ENCODE measurements around the gene HPCAL1. TPM values are rescaled to one million over a fixed set of nuclear protein-coding genes. Genes with fewer than 3 reads are reported as not detected.

The HPCAL1 gene
- total and polyA plus RNA-seq, 3 donors from 2014 or later: 99.5 to 263 (median 215) TPM

GRCh38 chr2:10306901-10307463, 4.3 kb downstream of the HPCAL1 start:
- H3K36me3 ChIP-seq (ENCODE audit: low read depth, missing control alignments): no peaks in the 10 kb centered on the region
- peaks cover 27% of the 10 kb centered on the region for H3K4me1 ChIP-seq
- TF ChIP-seq POLR2A (IDR thresholded peaks at IDR 0.05) (no peak), CTCF (IDR thresholded peaks at IDR 0.05) (no peak)
- no peak overlapping the region for H3K27ac ChIP-seq
- intact Hi-C loops (cut with DNase I; ENCODE audit: low total_unique reads): no loop called here
- H3K27me3 ChIP-seq: no peaks in the 10 kb centered on the region
- 65 to 79% methylated on average over 4 of the region's 4 CpGs for WGBS, 2 donors
- no peak for DNase-seq
- H3K9me3 ChIP-seq: no peaks in the 10 kb centered on the region
- no peak overlapping the region for H3K4me3 ChIP-seq

- intact Hi-C loops (cut with DNase I; ENCODE audit: low total_unique reads): no loop called here
- 29 to 43% methylated on average over 7 of the region's 7 CpGs for WGBS, 2 donors
- Histone ChIP-seq H3K27ac (peak overlapping the region in 1 of 2 donors; percentile 1), H3K9me3 (no peaks in the 10 kb centered on the region), H3K4me3 (no peak overlapping the region), H3K27me3 (no peaks in the 10 kb centered on the region), H3K36me3 (ENCODE audit: low read depth, missing control alignments) (no peaks in the 10 kb centered on the region), H3K4me1 (peaks cover 27% of the 10 kb centered on the region)
- DNase-seq: peak; percentile 49
- no peak for TF ChIP-seq CTCF (IDR thresholded peaks at IDR 0.05)
- no peak for TF ChIP-seq POLR2A (IDR thresholded peaks at IDR 0.05)
Measured at GRCh38 chr2:10307561-10308156, 5.0 kb downstream of the HPCAL1 start.

GRCh38 chr2:10308866-10309265, 6.2 kb downstream of the HPCAL1 start:
- WGBS, 2 donors: 90 to 91% methylated on average over 2 of the region's 2 CpGs
- TF ChIP-seq CTCF (IDR thresholded peaks at IDR 0.05): no peak
- no peaks in the 10 kb centered on the region for H3K27me3 ChIP-seq
- H3K9me3 ChIP-seq: no peaks in the 10 kb centered on the region
- peaks cover 27% of the 10 kb centered on the region for H3K4me1 ChIP-seq
- no peak for DNase-seq
- intact Hi-C loops (cut with DNase I; ENCODE audit: low total_unique reads): no loop called here
- no peaks in the 10 kb centered on the region for H3K36me3 ChIP-seq (ENCODE audit: low read depth, missing control alignments)
- no peak overlapping the region for H3K27ac ChIP-seq
- no peak overlapping the region for H3K4me3 ChIP-seq

- no peak for DNase-seq
- no peaks in the 10 kb centered on the region for H3K36me3 ChIP-seq (ENCODE audit: low read depth, missing control alignments)
Measured at GRCh38 chr2:10309286-10309685, 6.6 kb downstream of the HPCAL1 start.

More at GRCh38 chr2:10309286-10309685, 6.6 kb downstream of the HPCAL1 start:
- Histone ChIP-seq H3K4me3 (no peak overlapping the region), H3K4me1 (peaks cover 27% of the 10 kb centered on the region), H3K27me3 (no peaks in the 10 kb centered on the region), H3K27ac (no peak overlapping the region), H3K9me3 (no peaks in the 10 kb centered on the region)
- intact Hi-C loops (cut with DNase I; ENCODE audit: low total_unique reads): no loop called here
- WGBS, 2 donors: 42 to 52% methylated on average over 3 of the region's 3 CpGs
- TF ChIP-seq CTCF (IDR thresholded peaks at IDR 0.05) (no peak), POLR2A (IDR thresholded peaks at IDR 0.05) (no peak)

All from testis (tissue), 3 donors.